ENCODE measurements around the gene PEX11B. TPM values are rescaled to one million over a fixed set of nuclear protein-coding genes. Genes with fewer than 3 reads are reported as not detected.
"Not testable (repeated sequence)": the region's sequence is repeated elsewhere in the genome, so short reads cannot be mapped to it uniquely, and the experiment has no call there.

Gene PEX11B
- total and polyA plus RNA-seq, 11 donors: 17.7 to 29.8 (median 24.5) TPM

DNA sequence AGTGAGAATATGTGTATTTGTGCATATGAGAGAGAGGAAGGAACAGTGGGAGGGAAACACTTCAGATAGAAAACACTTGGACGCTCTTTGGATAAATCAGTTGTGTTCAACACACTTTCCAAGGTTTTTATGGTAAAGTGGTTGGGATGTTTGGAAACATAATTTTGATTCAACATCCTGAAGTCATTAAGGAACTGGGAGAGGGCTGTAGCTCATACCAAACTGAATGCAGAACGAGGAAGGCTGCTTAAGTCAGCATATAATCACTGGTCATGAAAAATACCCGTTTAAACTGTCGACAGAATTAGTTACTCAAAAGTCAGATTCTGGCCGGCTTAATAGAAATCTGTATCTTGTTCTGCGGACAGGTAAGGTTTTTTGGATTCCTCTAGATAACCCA, 24.4 kb upstream of the PEX11B start:
- Histone ChIP-seq H3K4me1 (peaks cover 0 to 3% (median 0%) of the 10 kb centered on the region in 12 donors), H3K36me3 (peaks cover 0 to 97% (median 62%) of the 10 kb centered on the region in 9 donors), H3K27ac (no peak overlapping the region), H3K9me3 (no peaks in the 10 kb centered on the region), H3K27me3 (no peaks in the 10 kb centered on the region), H3K4me3 (no peak overlapping the region)
- DNase-seq (no peak), ATAC-seq (no peak)
- intact Hi-C loops (cut with DNase I): loop anchor here in 1 of 10 donors (1.0 kb wide), 1 partner anchor 11 kb away; no protein-coding TSS in a partner anchor
- no peak for TF ChIP-seq POLR2A (IDR thresholded peaks at IDR 0.05)
- TF ChIP-seq CTCF (IDR thresholded peaks at IDR 0.05): no peak
- WGBS, 4 donors: 84 to 93% (median 87%) methylated on average over 6 of the region's 6 CpGs

- Histone ChIP-seq H3K4me1 (no peaks in the 10 kb centered on the region), H3K36me3 (peaks cover 0 to 98% (median 62%) of the 10 kb centered on the region in 9 donors), H3K27ac (no peak overlapping the region), H3K27me3 (no peaks in the 10 kb centered on the region), H3K4me3 (no peak overlapping the region), H3K9me3 (no peaks in the 10 kb centered on the region)
- DNase-seq (no peak), ATAC-seq (no peak)
- TF ChIP-seq CTCF (IDR thresholded peaks at IDR 0.05) (no peak), POLR2A (IDR thresholded peaks at IDR 0.05) (no peak)
- WGBS, 4 donors: 88 to 92% (median 89%) methylated on average over 4 of the region's 4 CpGs
- intact Hi-C loops (cut with DNase I): loop anchor here in 1 of 10 donors (1.0 kb wide), 1 partner anchor 12 kb away; no protein-coding TSS in a partner anchor
Measured at GRCh38 chr1:145942405-145942804, 23.9 kb upstream of the PEX11B start.

GRCh38 chr1:145937436-145937835, 18.9 kb upstream of the PEX11B start:
- no peak overlapping the region for H3K27ac ChIP-seq
- WGBS, 4 donors: 85 to 100% (median 94%) methylated on average over 1 of the region's 1 CpG
- peaks cover 0 to 98% (median 74%) of the 10 kb centered on the region in 9 donors for H3K36me3 ChIP-seq
- DNase-seq: no peak
- TF ChIP-seq POLR2A (IDR thresholded peaks at IDR 0.05): no peak
- no peak for TF ChIP-seq CTCF (IDR thresholded peaks at IDR 0.05)
- H3K9me3 ChIP-seq: no peaks in the 10 kb centered on the region
- no peaks in the 10 kb centered on the region for H3K27me3 ChIP-seq
- peaks cover 0 to 9% (median 0%) of the 10 kb centered on the region in 12 donors for H3K4me1 ChIP-seq
- no peak overlapping the region for H3K4me3 ChIP-seq
- intact Hi-C loops (cut with DNase I): no loop called here
- ATAC-seq: no peak

GRCh38 chr1:145936247-145936646, 17.7 kb upstream of the PEX11B start:
- no peak for DNase-seq
- Histone ChIP-seq H3K27ac (no peak overlapping the region), H3K9me3 (no peaks in the 10 kb centered on the region), H3K4me3 (no peak overlapping the region), H3K36me3 (peaks cover 0 to 97% (median 74%) of the 10 kb centered on the region in 9 donors), H3K27me3 (no peaks in the 10 kb centered on the region), H3K4me1 (peaks cover 0 to 9% (median 0%) of the 10 kb centered on the region in 12 donors)
- WGBS, 4 donors: 83 to 92% (median 90%) methylated on average over 8 of the region's 8 CpGs
- intact Hi-C loops (cut with DNase I): no loop called here
- no peak for TF ChIP-seq POLR2A (IDR thresholded peaks at IDR 0.05)
- ATAC-seq: no peak

DNA sequence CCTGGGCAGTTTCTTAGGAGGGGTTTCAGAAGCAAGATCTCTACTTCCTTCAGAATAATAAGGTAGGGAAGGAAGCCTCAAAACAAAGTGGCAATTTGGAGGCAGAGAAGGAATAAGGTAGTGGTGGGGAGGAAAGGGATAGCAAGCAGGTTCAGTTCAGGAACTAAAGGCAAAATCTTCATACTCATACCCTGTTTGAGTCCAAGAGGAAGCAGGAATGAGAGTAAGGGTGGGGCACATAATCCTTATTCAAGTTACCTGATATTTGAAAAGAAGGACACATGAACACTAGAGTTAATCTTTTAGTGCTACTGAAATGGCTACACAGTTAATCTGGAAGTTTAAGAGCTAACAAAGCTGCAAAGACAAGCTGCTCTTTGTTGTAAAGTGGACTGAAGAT, 17.2 kb upstream of the PEX11B start:
- intact Hi-C loops (cut with DNase I): no loop called here
- no peak overlapping the region for H3K27ac ChIP-seq

GRCh38 chr1:145932522-145933009, 14.0 kb upstream of the PEX11B start:
- WGBS, 4 donors: 50 to 56% (median 54%) methylated on average over 9 of the region's 9 CpGs
- ATAC-seq; H3K27ac ChIP-seq; H3K27me3 ChIP-seq; intact Hi-C loops (cut with DNase I); H3K9me3 ChIP-seq; H3K4me3 ChIP-seq; DNase-seq: not testable (repeated sequence)
- Histone ChIP-seq H3K4me1 (peaks cover 0 to 20% (median 5%) of the 10 kb centered on the region in 12 donors), H3K36me3 (peaks cover 0 to 71% (median 61%) of the 10 kb centered on the region in 9 donors)

More for the DNA sequence above, 17.2 kb upstream of the PEX11B start:
- ATAC-seq (no peak), DNase-seq (no peak)
- no peak overlapping the region for H3K4me3 ChIP-seq
- TF ChIP-seq CTCF (IDR thresholded peaks at IDR 0.05) (no peak), POLR2A (IDR thresholded peaks at IDR 0.05) (no peak)
- peaks cover 0 to 9% (median 0%) of the 10 kb centered on the region in 12 donors for H3K4me1 ChIP-seq
- H3K36me3 ChIP-seq: peaks cover 0 to 97% (median 72%) of the 10 kb centered on the region in 9 donors
- no peaks in the 10 kb centered on the region for H3K27me3 ChIP-seq
- no peaks in the 10 kb centered on the region for H3K9me3 ChIP-seq

Data from heart left ventricle (tissue), 16 donors.